HG03066 (cell line): Measurements from ENCODE around the gene MSGN1.

ENCODE experiments used
- ATAC-seq: cut with Tn5 transposase; IDR thresholded peaks from one replicate; pipeline ENCODE4 v1.9.1; 2021; ENCODE audit warnings: low read depth; ENCODE audit not compliant: unreplicated experiment

MSGN1 gene

DNA sequence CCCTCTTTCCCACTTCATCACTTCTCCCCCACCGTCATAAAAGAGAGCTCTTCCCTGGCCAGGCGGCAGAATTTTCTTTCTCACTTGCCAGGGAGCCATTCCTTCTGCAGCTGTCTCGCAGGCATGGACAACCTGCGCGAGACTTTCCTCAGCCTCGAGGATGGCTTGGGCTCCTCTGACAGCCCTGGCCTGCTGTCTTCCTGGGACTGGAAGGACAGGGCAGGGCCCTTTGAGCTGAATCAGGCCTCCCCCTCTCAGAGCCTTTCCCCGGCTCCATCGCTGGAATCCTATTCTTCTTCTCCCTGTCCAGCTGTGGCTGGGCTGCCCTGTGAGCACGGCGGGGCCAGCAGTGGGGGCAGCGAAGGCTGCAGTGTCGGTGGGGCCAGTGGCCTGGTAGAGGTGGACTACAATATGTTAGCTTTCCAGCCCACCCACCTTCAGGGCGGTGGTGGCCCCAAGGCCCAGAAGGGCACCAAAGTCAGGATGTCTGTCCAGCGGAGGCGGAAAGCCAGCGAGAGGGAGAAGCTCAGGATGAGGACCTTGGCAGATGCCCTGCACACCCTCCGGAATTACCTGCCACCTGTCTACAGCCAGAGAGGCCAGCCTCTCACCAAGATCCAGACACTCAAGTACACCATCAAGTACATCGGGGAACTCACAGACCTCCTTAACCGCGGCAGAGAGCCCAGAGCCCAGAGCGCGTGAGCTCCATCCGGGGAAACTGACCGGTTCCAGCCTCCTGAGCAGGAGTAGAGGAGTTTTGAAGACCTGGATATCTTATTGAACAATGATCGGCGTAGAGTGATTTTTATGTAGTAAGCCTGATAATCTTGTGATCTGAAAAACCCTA, at the start of gene MSGN1:
Gene MSGN1, plus strand, starts transcription at position 65 of the 850 bp plus-strand sequence. Its CDS starts 59 bp downstream, at position 124.
- no peak for ATAC-seq

- ATAC-seq = no peak
Measured at GRCh38 chr2:17768894-17769293, 47.4 kb upstream of the MSGN1 start.

DNA sequence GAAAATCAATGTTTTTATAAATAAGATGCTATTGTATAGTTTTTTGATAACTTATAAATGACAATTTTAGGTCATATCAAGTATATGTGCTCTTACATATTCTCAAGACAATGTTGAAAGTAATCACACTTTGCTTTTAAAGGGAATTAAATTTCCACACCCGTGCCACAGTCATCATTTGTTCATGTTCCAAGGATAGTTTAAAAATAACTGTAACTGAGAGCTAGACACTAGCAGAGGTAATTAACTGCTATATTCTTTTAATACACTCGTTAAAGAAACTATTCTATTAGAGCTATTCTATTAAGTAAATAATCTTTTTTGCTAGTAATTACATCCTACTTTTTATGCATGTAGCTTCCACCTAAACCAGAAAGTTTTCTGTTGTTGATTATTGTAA, 44.3 kb upstream of the MSGN1 start:
- no peak for ATAC-seq

GRCh38 chr2:17772532-17772931, 43.7 kb upstream of the MSGN1 start:
- ATAC-seq = no peak

DNA sequence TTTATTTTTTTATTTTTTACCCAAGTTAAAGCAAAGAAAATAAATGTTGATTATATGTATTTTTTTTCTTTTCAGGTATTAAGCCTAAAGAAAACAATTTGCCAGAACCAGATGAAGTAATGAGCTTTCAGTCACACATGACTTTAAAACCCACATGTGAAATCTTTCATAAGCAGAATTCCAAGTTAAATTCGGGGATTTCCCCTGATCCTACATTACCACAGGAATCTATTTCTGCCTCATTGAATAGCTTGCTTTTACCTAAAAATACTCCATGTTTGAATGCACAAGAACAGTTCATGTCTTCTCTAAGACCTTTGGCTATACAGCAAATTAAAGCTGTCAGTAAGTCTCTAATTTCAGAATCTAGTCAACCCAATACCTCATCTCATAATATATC, 35.7 kb upstream of the MSGN1 start:
- no peak for ATAC-seq

DNA sequence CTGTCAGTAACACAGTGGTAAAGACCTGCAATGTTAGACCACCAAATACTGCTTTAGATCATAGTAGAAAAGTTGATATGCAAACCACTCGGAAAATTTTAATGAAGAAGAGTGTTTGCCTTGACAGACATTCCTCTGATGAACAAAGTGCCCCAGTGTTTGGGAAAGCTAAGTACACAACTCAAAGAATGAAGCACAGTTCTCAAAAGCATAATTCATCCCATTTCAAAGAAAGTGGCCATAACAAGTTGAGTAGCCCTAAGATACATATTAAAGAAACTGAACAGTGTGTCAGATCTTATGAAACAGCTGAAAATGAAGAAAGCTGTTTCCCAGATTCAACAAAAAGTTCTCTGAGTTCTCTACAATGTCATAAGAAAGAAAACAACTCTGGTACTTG, 34.8 kb upstream of the MSGN1 start:
- no peak for ATAC-seq

GRCh38 chr2:17786727-17787126, 29.5 kb upstream of the MSGN1 start:
- no peak for ATAC-seq

DNA sequence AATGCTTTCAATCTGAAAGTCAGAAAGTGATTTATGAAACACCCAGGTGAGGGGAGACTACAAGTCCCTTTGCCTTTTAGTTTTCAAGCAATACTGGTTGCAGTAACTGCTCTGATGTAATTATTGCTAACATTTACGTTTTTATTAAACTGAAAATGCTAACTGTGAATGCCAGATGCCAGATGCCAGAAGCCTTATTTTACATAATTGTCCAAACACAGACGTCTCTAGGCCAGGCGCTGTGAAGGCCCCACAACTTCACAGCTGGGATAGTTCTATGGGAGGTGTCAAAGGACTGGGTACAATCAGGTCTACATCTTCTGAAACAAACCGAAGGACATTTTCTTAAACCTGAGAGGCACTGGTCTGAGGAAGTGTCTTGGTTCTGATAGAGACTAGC, 27.5 kb upstream of the MSGN1 start:
- ATAC-seq = no peak

DNA sequence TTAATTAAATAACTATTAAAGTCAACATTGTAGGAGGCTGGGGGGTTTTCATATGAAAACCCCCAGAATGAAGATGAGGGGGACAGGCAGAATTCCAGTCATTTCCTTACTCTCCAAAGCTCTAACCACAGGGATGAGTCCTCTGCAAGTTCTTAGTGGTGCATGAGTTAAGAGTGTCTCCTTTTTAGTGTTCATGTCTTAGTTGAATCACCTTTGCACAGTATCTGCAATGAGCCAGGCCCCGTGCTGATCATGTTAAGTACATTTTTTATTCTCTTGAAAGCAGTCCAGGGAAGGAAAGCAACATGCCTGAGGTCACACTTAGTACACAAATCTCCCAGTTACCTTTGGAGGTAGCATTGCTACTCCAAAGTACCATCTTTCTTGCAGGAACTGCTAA, 25.7 kb upstream of the MSGN1 start:
- ATAC-seq = no peak

- ATAC-seq = no peak
Measured at GRCh38 chr2:17791121-17791816, 25.0 kb upstream of the MSGN1 start.

DNA sequence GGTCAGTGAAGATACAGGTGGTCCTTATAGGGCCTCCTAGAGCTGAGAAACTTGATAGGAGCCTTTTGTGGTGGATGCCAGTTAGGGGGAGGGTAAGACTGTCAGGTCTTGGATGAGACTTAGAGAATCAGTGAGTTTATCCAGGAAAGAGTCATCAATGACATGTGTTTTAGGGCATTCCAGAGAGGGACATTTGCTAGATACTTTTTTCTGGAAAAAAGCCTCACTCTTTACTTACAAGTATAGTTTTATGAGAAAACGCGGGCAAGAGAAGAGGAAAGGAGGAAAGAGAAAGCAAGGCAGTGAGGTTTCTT, 24.5 kb upstream of the MSGN1 start:
- no peak for ATAC-seq

- ATAC-seq = no peak
Measured at GRCh38 chr2:17792515-17792914, 23.7 kb upstream of the MSGN1 start.

GRCh38 chr2:17793296-17793695, 23.0 kb upstream of the MSGN1 start:
- no peak for ATAC-seq

DNA sequence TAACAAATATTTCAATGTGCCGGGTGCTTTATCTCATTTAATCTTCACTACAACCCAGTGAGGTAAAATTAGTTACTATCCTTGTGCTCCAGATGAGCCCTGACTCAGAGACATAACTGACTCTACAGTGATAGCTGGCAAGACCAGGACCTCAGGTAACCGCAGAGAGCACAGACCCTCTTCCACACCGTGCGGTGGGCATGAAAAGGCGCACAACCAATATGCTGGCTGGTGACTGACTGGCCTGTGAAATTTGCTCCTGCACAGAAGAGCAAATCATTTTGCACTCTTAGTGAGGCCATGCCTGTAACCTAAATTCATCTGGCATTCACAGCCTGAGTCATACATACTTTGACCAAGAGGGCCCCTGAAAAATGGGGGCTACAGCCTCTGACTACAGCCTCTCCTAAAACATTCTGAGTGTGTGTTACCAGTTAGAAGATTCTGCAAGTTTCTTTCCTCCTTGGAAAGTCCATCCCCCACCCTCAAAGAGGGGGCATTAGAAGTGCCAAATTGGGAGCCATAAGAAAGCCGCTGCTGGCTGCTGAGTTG, 22.4 kb upstream of the MSGN1 start:
- ATAC-seq = no peak

- ATAC-seq = no peak
Measured at GRCh38 chr2:17795309-17795708, 21.0 kb upstream of the MSGN1 start.

- no peak for ATAC-seq
Measured at GRCh38 chr2:17798338-17798737, 17.9 kb upstream of the MSGN1 start.

GRCh38 chr2:17799301-17800120, 16.7 kb upstream of the MSGN1 start:
- no peak for ATAC-seq

- ATAC-seq = no peak
Measured at GRCh38 chr2:17800219-17800618, 16.0 kb upstream of the MSGN1 start.

- no peak for ATAC-seq
Measured at GRCh38 chr2:17800693-17801458, 15.4 kb upstream of the MSGN1 start.

- ATAC-seq = no peak
Measured at GRCh38 chr2:17803497-17803896, 12.8 kb upstream of the MSGN1 start.
